GM13977 (cell line): Measurements from ENCODE around the gene VPS18.

Source experiments
- DNase-seq: peaks from one replicate; pipeline ENCODE4 v3.0.0; 2012; ENCODE audit warnings: low spot score
- in situ Hi-C: fragments of 300-500 bp; cut with MboI; formaldehyde crosslinking; loops from one replicate; pipeline ENCODE4 v1.12.0; 2022; ENCODE audit warnings: low sequenced_read_pairs, low pct_unique_long_range_greater_than_20kb, mixed read lengths, inconsistent platforms; ENCODE audit not compliant: unreplicated experiment
- TF ChIP-seq, protein P1 (sequence below): IDR thresholded peaks from 2 replicates; pipeline ENCODE4 v1.5.1; 2012; ENCODE audit warnings: mild to moderate bottlenecking, control low read depth; ENCODE audit not compliant: insufficient read depth; ENCODE audit errors: extremely low read depth, missing control alignments

Gene VPS18, protein sequence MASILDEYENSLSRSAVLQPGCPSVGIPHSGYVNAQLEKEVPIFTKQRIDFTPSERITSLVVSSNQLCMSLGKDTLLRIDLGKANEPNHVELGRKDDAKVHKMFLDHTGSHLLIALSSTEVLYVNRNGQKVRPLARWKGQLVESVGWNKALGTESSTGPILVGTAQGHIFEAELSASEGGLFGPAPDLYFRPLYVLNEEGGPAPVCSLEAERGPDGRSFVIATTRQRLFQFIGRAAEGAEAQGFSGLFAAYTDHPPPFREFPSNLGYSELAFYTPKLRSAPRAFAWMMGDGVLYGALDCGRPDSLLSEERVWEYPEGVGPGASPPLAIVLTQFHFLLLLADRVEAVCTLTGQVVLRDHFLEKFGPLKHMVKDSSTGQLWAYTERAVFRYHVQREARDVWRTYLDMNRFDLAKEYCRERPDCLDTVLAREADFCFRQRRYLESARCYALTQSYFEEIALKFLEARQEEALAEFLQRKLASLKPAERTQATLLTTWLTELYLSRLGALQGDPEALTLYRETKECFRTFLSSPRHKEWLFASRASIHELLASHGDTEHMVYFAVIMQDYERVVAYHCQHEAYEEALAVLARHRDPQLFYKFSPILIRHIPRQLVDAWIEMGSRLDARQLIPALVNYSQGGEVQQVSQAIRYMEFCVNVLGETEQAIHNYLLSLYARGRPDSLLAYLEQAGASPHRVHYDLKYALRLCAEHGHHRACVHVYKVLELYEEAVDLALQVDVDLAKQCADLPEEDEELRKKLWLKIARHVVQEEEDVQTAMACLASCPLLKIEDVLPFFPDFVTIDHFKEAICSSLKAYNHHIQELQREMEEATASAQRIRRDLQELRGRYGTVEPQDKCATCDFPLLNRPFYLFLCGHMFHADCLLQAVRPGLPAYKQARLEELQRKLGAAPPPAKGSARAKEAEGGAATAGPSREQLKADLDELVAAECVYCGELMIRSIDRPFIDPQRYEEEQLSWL

DNA sequence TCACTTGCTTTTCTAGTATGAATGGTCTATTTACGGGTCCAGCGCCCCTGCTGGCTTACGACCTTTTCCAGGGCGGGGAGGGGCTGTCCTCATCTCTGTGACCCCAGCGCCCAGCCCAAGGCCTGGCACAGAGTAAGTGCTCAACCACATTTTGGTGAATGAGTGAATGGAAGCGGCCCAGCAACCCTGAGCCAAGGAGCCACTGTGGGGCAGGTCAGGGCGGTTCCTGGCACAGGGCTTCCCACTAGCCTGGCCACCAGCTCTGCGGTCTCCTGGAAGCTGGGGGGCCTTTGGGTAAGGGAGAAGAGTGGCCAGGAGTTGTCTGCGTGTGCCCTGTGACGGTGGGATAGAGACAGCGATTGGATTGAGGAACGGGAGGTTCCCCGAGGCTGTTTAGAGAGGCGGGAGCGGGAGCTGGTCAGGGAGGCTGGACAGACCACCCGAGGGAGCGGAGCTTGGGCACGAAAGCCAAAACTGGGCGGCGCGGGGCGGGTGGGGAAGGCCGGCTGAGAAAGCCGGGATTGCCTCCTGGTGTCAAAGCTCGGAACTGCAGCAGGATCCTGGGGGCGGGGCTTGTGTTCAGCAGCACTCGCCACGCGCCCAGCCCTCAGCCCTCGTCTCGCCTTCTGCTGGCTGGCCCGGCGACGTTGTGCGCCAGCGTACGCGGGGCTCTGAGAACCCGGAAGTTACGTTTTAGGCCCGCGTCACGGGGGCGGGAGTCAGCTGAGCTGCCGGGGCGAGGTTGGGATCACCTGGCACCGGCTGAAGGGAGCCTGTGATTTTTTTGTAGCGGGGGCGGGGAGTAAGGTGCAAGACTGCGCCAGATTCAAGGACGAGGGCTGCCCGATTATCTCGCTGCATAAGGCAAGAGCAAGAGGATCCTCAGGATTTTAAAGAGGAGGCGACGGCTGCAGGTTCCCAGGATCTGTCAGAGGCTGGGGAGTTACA, at the start of gene VPS18:
TSS of gene VPS18 (plus strand) at position 718 of the 948 bp plus-strand sequence. CDS start 319 bp downstream, outside the sequence.
- in situ Hi-C loops = loop anchor here (5.0 kb wide), 1 partner anchor 37 kb away; no protein-coding TSS in a partner anchor
- peak; percentile 94 for DNase-seq
- TF ChIP-seq, protein P1, sequence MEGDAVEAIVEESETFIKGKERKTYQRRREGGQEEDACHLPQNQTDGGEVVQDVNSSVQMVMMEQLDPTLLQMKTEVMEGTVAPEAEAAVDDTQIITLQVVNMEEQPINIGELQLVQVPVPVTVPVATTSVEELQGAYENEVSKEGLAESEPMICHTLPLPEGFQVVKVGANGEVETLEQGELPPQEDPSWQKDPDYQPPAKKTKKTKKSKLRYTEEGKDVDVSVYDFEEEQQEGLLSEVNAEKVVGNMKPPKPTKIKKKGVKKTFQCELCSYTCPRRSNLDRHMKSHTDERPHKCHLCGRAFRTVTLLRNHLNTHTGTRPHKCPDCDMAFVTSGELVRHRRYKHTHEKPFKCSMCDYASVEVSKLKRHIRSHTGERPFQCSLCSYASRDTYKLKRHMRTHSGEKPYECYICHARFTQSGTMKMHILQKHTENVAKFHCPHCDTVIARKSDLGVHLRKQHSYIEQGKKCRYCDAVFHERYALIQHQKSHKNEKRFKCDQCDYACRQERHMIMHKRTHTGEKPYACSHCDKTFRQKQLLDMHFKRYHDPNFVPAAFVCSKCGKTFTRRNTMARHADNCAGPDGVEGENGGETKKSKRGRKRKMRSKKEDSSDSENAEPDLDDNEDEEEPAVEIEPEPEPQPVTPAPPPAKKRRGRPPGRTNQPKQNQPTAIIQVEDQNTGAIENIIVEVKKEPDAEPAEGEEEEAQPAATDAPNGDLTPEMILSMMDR = peak; percentile 95

DNA sequence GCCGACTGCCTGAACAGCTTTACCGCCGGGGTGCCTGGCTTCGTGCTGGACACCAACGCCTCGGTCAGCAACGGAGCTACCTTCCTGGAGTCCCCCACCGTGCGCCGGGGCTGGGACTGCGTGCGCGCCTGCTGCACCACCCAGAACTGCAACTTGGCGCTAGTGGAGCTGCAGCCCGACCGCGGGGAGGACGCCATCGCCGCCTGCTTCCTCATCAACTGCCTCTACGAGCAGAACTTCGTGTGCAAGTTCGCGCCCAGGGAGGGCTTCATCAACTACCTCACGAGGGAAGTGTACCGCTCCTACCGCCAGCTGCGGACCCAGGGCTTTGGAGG, 49.6 kb upstream of the VPS18 start:
- in situ Hi-C loops = no loop called here

DNA sequence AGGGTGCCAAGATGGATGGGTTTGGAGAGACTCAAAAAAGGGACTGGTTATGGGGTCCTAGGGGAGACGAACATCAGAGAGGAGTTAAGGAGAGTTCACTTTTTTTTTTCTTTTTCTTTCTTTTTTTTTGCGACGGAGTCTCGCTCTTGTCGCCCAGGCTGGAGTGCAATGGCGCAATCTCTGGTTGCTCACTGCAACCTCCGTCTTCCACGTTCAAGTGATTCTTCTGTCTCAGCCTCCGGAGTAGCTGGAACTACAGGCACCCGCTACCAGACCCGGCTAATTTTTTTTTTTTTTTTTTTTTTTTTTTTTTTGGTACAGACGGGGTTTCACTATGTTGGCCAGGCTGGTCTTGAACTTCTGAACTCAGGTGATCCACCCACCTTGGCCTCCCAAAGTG, 49.2 kb upstream of the VPS18 start:
- no peak for DNase-seq

More for the DNA sequence above, 49.6 kb upstream of the VPS18 start:
- TF ChIP-seq, protein P1 = no peak
- peak; percentile 66 for DNase-seq

DNA sequence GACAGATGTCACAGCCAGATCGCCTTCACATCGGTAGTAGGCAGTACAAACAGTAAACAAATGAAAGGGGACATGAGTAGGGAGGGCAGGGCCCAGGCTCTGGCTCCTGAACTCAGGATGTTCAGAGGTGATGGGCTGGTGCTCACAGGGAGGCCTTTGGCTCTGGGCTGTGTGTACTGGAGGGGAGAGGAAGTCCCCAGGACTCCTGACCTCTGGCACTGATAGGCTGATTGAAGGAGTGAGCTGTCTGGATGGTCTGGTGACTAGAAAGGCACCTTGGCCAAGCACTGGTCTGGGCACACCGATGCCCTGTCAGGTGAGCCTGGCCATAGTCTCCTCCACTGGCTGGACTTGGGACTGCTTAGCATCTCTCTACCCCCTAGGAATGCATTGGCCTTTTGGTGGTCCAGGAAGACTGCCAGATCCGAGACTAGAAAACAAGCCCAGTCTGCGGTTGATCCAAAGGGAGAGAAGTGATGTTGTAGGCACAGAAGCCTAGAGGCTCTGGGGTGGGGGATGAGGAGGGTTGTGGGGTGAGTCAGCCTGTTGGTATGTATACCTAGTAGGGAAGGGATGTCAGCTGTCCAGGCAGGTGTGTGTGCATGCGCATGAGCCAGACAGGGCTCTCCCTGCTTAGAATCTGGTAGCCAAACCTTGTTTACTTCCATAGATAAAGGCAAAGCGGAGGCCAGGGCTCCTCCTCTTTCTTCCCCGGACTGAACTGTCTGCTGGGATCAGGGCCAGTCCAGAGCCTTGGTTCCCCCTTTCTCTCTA, 48.6 kb upstream of the VPS18 start:
- DNase-seq = no peak
- TF ChIP-seq, protein P1 = no peak

More for the DNA sequence above, 49.2 kb upstream of the VPS18 start:
- in situ Hi-C loops = no loop called here
- TF ChIP-seq, protein P1 = no peak

DNA sequence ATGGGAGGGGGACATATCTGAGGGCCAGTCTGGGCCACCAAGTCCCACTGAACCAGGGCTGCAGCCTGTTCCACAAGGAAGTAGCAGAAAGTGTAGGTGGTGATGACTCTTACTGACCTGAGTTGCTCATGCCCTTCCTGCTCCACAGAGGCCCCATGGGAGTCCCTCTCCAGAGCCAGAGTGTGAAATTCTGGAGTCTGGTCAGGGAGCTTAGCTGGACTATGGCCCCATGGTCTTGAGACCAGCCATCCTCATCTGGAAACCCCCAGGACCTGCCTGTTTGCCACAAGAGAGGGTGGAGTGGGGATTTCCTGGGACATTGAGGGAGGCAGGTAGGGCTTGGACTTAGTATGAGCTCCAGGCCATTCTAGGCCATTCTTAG, 47.4 kb upstream of the VPS18 start:
- in situ Hi-C loops = no loop called here
- TF ChIP-seq, protein P1 = no peak
- peak; percentile 34 for DNase-seq

More for the DNA sequence above, 48.6 kb upstream of the VPS18 start:
- in situ Hi-C loops = no loop called here
